ENCODE results near the gene MALAT1.

The MALAT1 gene

DNA sequence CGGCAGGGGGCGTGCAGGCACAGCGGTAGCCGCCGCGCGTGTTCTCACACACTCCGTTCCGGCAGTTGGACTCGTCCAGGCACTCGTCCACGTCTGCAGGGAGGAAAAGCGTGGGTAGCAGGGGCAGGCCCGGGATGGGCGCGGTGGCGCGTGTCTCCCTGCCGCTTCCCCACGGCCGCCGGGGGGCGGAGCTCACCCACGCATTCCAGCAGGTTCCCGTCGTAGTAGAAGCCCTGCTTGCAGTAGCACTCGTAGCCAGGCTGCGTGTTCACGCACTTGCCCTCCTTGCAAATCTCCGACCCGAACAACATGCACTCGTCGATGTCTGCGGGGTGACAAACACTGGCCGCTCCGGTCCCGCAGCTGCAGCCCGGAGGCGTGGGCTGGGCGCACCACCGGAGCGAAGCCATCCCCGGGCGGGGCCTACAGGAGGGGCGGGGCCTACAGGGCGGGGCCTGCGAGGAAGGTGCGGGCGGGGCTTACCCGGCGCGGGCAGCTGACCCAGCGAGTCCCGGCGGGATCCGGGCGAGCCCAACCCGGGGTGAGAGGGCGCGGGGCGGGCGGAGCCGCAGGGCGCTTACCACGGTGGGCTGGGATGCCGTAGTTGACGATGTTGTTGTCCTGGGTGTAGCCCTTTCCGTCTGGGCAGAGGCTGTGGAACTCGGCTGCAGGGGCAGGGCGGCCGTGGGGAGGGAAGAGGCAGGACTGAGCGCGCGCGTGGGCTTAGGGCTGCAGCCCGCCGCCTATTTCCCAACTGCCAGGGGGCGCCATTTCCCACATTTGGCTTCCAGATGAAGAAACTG, 41.6 kb downstream of the MALAT1 start:
- DNase-seq, result peak; percentile 87

DNA sequence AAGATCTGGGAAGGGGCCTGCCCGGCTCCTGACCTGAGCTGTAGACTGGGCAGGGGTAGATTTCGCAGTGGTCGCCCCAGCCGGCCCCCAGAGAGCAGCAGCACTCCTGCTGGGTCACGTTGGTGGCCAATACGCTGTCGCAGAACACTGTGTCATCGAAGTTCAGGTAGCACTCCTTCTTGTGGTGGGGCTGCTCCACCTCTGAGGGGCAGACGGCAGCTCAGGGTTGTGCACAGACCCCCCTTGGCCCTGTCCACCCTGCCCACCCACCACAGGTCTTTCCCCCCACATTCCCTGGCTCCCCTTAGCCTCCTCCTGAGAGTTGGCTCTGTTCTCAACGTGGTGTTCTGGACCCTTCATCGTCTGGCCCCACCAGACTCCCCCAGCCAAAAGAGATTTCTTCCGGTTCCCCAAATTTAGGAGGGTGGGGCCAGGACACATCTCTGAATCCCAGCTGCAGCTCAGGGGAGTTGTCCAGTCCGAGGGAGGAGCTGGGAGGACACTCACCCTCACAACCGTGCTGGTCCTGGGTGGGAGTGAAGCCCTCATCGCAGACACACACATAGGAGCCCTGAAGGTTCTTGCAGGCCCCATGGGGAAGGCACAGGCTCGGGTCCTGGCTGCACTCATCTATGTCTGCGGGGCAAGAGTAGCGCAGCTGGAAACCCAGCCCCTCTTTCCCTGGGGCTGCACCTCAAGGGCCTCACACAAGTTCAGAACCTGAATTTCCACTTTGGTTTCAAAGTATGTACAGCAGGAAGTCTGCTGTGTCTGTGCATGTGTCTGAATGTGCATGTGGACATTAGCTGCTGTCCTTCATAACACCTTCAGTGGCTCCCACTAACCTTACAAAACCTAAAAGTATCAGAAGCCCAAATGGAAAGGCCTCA, 42.5 kb downstream of the MALAT1 start:
- DNase-seq, result no peak

DNA sequence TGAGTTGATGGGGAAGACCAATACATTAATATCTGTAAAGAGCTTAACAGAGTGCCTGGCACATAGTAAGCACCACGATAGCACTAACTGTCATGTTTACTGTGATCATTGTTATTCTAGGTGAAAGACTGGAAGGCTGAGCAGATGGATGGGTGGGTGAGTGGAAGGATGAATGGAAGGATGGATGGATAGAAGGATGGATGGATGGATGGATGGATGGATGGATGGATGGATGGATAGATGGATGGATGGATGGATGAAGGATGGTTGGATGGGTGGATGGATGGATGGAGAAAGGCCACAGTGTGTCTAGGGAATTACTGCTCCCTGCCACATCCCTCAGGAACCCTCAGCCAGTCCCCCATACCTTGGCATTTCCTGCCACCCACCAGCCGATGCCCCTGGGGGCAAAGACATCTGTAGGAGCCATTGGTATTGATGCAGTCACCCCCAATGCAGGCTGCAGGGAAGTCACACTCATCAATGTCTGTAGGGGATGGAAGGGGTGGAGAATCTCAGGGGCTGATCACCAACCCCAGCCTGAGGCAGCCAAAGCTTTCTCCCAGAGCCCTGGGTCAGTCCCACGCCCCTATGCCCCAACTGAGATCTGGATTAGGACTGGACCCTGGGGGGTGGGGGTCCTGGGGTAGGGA, 44.0 kb downstream of the MALAT1 start:
- DNase-seq, result no peak

DNA sequence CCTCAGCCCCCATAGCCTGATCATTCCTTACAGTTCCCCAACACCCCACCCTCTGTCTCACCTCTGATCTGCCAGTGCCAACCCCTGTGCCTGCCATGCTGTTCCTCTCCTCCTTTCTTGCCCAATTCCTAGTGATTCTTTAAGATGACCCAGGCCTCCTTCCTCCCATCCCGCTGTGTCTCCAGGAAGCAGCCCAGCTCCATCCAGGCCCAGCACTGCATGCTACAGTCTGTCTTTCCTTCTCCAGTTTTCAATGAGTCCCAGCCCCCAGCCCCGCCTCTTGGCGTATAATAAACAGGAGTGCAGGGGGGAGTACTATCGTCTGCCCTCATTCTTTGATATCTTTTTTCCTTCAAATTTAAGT, 47.0 kb downstream of the MALAT1 start:
- DNase-seq, result no peak

DNA sequence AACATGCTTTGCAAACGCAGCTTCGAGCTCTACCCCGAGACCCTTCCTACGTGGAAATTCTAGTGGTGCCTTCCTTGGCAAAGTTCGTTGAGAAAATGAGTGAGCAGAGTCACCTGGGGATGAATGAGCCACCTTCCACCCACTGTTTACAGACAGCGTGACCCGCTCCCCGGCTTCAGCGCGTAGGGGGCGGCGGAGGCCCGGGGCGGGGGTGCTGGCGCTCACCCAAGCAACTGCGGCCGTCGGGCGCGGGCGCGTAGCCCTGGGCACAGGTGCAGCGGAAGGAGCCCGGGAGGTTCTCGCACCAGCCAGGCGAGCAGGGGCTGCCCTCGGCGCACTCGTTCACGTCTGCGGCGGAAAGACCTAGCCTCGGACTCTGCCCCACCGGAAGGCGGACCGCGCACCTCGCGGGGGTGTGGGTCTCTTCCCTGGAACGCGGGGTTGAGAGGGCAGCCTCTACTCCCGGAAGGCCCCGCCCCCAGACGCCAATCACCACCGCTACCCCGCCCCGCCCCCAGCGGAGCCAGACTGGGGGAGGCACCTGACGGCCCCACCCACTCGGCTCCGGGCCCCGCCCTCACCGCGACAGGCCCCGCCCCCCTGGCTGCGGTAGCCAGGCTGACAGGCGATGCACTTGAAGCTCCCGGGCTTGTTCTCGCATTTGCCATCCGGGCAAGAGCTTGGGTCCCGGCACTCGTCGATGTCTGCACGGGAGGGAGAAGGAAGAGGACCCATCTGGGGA, 47.5 kb downstream of the MALAT1 start:
- peak; percentile 98 for DNase-seq

- DNase-seq, result peak; percentile 49
These were observed 48.7 kb downstream of the MALAT1 start for GRCh38 chr11:65547446-65548125.

GRCh38 chr11:65548395-65548794, 49.5 kb downstream of the MALAT1 start:
- no peak for DNase-seq

DNA sequence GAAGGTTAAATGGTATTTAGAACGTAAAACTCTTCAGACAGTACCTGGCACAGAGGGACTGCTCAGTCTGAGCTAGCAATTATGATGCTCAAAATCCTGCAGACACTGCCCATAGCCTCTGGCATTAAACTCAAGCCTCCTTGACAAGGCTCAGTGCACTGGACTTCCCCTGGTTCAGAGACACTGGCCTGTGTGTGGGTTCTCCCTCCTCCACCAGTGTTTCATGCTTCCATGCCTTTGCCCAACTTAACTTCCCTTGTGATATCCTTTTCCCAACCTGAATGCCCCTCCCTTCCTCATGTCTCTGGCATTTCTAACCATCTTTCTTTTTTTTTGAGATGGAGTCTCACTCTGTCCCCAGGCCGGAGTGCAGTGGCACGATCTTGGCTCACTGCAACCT, 50.3 kb downstream of the MALAT1 start:
- DNase-seq, result no peak

GRCh38 chr11:65551572-65552387, 52.9 kb downstream of the MALAT1 start:
- DNase-seq, result peak; percentile 74

- no peak for DNase-seq
These were observed 53.6 kb downstream of the MALAT1 start for GRCh38 chr11:65552388-65552951.

DNA sequence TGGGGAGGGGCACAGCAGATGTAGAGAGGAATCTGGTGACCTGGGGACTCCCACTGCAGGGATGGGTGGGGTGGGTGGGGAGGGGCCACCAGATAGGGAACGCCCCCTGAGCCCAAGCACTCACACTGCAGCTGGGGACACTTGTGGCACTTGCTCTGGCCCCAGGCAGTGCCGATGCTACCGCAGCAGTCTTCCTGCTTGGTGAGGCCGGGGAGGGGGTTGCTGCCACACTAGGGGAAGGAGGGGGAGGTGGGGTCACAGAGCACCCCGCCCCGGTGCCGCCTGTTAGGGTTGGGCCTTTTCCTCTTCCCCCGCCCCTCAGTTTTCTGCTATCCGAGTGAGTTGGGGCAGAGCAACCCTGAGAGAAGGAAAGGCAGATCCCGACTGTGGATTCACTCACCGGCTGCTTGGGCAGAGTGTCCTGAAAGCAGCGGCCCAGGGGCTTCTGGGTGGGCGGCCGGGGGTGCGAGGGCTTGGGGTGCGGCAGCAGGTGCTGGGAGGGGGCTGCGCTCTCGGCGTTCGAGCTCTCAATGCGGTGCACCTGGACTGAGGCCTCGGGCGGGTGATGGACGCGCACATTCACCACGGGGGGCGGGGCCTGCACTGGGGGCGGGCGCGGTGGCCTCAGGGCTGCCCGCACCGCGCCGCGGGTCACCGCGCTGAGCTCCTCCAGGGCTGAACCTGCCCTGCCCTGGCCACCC, 54.6 kb downstream of the MALAT1 start:
- DNase-seq, result peak; percentile 87

- DNase-seq, result no peak
These were observed 55.4 kb downstream of the MALAT1 start for GRCh38 chr11:65554057-65554818.

DNA sequence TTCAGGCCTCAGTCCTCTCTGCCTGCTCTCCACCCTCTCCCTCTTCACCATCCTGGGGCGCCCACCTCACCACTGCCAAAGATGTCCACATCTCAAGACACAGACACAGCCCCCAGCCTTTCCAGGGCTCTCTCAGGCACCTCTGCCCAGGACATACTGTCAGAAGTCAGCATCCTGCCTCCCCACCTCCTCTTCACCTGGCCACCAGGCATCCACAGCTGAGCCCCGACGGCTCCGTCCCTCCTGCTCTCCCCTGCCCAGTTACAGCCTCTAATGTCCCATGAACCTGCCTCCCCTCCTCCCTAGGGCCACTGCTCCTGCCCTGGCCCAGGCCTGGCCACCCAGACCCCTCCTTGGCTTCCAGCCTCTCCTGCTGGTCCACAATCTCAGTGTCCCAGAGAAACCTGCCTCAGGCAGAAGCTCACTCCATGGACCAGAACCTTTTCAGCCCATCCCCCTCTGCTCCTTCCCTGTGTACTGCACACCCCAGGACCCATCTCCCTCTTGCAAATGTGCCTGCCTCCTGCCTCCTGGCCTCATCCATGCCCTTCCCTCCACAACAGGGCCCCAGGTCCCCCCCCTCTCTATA, 56.1 kb downstream of the MALAT1 start:
- no peak for DNase-seq

DNA sequence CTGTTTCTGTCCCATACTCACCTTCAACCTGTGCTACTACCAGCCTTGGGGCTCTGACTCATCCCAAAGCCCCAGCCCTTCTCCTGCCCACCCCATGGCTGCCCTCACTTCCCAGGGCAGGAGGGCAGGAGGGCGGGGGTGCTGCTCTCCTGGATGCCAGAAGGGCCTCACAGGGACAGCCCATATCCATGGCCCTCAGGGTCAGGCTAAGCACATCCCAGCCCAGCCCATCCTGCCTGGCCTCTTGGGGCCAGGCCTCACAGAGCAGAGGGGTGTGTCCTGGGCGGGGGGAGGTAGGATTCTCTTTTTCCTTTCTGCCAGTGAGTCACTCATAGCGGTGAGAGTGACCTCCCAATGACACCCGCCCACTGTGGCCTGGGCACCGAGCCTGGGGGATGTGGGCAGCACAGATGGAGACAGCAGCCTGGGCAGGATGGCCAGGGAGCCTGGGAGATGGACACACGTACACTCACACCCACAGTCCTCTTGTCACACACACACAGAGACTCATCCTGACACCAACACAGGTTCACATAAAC, 56.9 kb downstream of the MALAT1 start:
- peak; percentile 37 for DNase-seq
